Measurements from ENCODE around the gene GPR150.
A peak's percentile ranks its signal among the peaks of the same experiment; 100 is the strongest.

Gene GPR150

GRCh38 chr5:95595289-95595931 is 24.5 kb upstream of the GPR150 start:
- no peak overlapping the region for H3K4me3 ChIP-seq (ENCODE audit: low read length)
- DNase-seq (ENCODE audit: low read depth): peak; percentile 24
- no peak for TF ChIP-seq CTCF (IDR thresholded peaks at IDR 0.05; ENCODE audit: insufficient read depth, low read depth, low read length, missing control alignments)

- no peak for DNase-seq (ENCODE audit: low read depth)
- TF ChIP-seq CTCF (IDR thresholded peaks at IDR 0.05; ENCODE audit: insufficient read depth, low read depth, low read length, missing control alignments): no peak
- H3K4me3 ChIP-seq (ENCODE audit: low read length): no peak overlapping the region
Observed at GRCh38 chr5:95599252-95599651, 20.6 kb upstream of the GPR150 start.

GRCh38 chr5:95600557-95600956 is 19.3 kb upstream of the GPR150 start:
- DNase-seq (ENCODE audit: low read depth): no peak
- TF ChIP-seq CTCF (IDR thresholded peaks at IDR 0.05; ENCODE audit: insufficient read depth, low read depth, low read length, missing control alignments): no peak
- H3K4me3 ChIP-seq (ENCODE audit: low read length): no peak overlapping the region

GRCh38 chr5:95605786-95606185 is 14.1 kb upstream of the GPR150 start:
- DNase-seq (ENCODE audit: low read depth): no peak
- no peak overlapping the region for H3K4me3 ChIP-seq (ENCODE audit: low read length)
- TF ChIP-seq CTCF (IDR thresholded peaks at IDR 0.05; ENCODE audit: insufficient read depth, low read depth, low read length, missing control alignments): no peak

- H3K4me3 ChIP-seq (ENCODE audit: low read length): no peak overlapping the region
- TF ChIP-seq CTCF (IDR thresholded peaks at IDR 0.05; ENCODE audit: insufficient read depth, low read depth, low read length, missing control alignments): no peak
Observed at GRCh38 chr5:95606419-95606818, 13.5 kb upstream of the GPR150 start.

GRCh38 chr5:95609711-95610110 is 10.2 kb upstream of the GPR150 start:
- no peak overlapping the region for H3K4me3 ChIP-seq (ENCODE audit: low read length)
- DNase-seq (ENCODE audit: low read depth): no peak
- TF ChIP-seq CTCF (IDR thresholded peaks at IDR 0.05; ENCODE audit: insufficient read depth, low read depth, low read length, missing control alignments): no peak

More at GRCh38 chr5:95606419-95606818, 13.5 kb upstream of the GPR150 start:
- no peak for DNase-seq (ENCODE audit: low read depth)

GRCh38 chr5:95610546-95610945 is 9.3 kb upstream of the GPR150 start:
- TF ChIP-seq CTCF (IDR thresholded peaks at IDR 0.05; ENCODE audit: insufficient read depth, low read depth, low read length, missing control alignments): no peak
- DNase-seq (ENCODE audit: low read depth): no peak
- no peak overlapping the region for H3K4me3 ChIP-seq (ENCODE audit: low read length)

Data from epithelial cell of esophagus (primary cell).